HG02981 (cell line): ENCODE data around the gene MAGED2.
"Not testable (repeated sequence)": the region's sequence is repeated elsewhere in the genome, so short reads cannot be mapped to it uniquely, and the experiment has no call there.

Experiments used
- ATAC-seq: cut with Tn5 transposase; IDR thresholded peaks from one replicate; pipeline ENCODE4 v1.9.1; 2021; ENCODE audit warnings: mild to moderate bottlenecking, moderate library complexity; ENCODE audit not compliant: unreplicated experiment

The MAGED2 gene

GRCh38 chrX:54817220-54817820, 9.8 kb downstream of the MAGED2 start:
- ATAC-seq = no peak

DNA sequence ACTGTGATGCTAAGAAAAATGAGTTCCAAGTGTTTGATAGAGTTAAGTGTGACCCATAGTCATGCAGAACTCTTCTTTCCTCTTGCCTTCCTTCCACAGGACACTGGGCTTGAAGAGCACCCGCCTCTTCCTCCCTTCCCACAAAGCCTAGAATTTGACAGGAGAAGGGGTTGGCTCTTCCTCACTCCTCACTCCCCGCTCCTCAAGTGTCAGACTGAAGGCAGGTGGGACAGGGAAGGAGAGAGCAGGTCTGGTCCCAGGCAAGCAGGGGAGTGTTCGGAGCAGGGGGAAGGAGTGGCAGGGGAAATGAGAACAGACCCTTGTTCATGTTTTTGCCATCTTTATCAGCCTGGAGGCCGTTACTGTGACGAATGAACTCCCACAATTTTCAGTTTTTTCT, 10.7 kb downstream of the MAGED2 start:
- ATAC-seq = no peak

DNA sequence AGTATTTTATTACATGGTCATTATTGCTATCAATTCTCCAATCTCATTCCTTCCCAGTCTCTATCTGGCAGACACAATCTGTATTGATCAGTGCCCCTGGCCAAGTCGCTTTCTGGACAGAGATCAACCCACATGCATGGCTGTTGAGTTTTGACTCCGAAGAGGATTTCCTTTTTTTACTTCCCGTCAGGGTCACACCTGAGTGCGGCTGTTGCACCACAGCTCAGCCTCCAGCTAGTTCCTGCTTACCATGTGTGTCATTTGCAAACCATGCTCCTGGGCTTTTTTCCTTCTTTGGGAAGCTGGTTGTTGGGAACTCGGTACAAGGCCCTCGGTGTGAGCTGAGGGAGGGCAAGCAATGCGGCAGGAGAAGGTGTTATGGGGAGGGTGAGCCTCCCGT, 11.7 kb downstream of the MAGED2 start:
- no peak for ATAC-seq

DNA sequence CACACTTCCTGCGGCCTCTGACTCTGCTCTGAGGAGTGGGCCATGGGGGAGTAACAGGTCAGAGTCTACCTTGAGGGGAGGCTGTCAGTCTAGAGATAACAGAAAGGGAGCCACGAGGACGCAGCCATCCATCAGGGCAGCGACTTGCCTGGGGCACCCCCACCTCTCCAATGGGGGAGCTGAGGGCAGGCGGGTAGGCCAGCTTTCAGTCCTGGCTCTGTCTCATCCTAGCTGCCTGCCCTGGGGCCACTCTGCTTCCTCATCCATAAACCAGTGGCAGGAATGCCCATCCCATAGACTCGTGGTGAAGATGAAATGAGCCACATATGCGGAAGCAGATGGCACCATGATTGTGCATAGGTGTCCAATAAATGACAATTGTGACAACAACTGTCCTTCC, 13.2 kb downstream of the MAGED2 start:
- ATAC-seq = no peak

GRCh38 chrX:54821310-54821709, 13.8 kb downstream of the MAGED2 start:
- no peak for ATAC-seq

GRCh38 chrX:54824195-54824594, 16.6 kb downstream of the MAGED2 start:
- ATAC-seq = no peak

DNA sequence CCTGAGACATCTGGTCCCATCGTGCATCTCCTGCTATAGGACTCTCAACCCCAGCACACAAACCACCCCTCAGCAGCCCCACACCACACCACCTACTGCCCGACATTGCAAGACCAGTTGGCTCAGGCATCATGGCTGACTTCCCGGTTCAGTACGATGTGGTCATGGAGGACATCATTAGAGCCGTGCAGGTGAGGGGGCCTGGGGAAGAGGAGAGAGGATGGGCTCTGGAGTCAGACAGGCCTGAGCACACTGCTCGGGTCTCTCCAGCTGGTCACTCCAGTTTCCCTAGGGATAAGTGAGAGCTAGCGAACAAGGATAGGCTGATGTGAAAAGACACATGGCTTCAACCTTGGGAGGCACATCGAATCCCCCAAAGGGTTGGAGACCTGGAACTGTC, 17.2 kb downstream of the MAGED2 start:
- ATAC-seq = no peak

DNA sequence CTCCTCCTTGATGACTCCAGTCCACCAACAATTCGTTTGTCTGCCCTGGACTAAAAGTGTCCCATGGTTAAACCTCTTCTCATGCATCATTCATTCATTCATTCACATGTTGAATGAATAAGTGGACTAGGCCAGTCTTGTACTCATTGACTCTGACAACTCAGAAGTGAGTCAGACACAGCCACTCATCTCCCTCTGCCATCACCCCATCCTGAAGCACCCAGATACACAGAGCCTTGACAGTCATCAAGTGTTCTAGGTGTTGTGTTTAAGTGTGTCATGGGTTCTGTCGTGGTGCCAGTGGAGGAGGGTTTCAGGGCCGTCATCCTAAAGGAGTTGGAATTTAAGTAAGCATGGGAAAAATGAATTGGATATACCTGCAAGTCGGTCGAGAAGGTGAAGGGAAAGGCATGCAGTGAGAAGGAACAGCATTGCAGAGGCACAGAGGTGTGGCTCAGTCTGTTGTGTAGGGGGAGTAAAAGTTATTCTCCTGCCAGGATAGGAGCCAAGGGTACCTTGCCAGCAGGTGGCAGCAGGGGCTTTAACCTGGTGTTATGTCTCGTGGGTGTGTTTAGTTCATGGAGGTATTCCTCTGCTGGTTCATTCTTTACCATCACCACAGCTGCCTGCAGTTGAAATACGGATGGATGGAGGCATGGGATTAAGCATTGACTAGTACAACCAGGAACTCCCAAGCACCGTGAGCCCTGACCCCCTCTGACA, 18.3 kb downstream of the MAGED2 start:
- ATAC-seq = no peak

DNA sequence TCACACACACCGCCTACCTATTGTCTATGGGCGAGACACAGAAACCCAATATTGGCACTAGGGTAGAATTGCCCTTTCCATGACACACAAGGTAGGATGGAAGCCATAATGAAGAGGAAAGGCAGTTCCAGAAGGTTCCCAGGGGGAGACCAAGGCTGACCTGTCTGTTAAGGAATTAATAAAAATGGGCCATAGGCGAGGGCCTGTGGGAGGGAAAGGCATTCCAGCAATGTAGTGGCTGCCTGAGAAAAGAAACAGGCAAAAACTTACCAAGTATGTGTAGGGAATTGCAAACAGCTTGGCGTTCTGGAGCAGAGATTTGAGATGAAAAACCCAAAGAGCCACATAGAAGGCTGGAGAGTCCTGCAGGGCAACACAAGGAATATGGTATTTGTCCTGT, 19.1 kb downstream of the MAGED2 start:
- no peak for ATAC-seq

- ATAC-seq = no peak
These were observed 31.0 kb downstream of the MAGED2 start for GRCh38 chrX:54838583-54838982.

DNA sequence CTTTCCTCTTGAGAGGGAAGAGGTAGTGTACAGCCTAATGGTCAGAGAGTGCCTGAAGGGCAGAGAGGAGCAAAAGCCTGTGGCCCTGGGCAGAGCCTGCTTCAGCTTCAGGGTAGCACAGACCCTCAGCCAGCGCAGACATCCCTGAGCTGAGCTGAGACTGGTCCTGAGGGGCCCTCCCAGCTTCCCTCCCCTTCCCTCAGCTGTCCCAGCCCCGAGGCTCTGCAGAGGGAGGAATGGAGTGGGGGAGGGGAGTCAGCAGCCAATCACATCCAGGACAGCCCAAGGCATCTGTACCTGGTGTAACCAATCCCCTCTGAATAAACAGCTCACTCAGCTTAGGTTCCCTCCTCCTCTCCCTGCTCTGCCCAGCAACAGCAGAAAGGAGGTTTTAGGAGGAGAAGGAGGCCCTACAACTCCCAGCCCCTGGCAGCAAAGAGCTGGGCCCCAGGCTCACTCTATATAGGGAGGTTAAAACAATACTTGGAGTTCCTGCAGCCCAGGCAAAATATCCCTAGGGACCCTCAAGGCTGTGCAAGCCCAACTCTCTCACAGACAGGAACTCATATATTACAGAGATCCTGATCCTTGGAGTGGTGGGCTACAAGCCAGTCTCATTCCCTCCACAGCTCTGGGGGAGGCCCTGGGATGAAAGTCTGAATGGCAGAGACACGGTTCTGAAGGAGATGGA, 33.8 kb downstream of the MAGED2 start:
- ATAC-seq = not testable (repeated sequence)

GRCh38 chrX:54842607-54843006, 35.1 kb downstream of the MAGED2 start:
- ATAC-seq = no peak

DNA sequence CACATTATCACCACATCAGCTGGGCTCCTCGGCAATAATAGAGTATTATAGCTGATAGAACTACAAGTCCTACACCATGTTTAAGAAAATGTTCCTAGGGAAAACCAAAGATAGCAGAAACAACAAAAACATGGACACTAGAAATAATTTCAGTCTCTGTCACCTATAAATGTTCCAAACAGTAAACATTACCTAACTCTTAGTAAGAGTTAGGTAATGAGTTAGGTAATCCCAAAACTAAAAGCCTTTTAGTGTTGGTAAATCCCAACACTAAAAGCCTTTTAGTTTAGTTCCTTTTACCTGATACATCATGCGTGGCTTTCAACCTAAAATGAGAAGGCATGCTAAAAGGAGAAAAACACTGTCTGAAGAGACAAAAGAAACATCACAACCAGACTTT, 35.5 kb downstream of the MAGED2 start:
- ATAC-seq = no peak

- not testable (repeated sequence) for ATAC-seq
These were observed 40.2 kb downstream of the MAGED2 start for GRCh38 chrX:54847700-54848099.

GRCh38 chrX:54865208-54865607, 57.7 kb downstream of the MAGED2 start:
- ATAC-seq = no peak
